K562 (cell line): ENCODE data around the gene PLPP1. TPM values are rescaled to one million over a fixed set of nuclear protein-coding genes. Genes with fewer than 3 reads are reported as not detected.

Source experiments
- ATAC-seq: fragments of 200-7000 bp; cut with Tn5 transposase; 3 replicates; pipeline ENCODE4 v1.9.1; 2020; ENCODE audit warnings: moderate library complexity
- BruUV-seq: library from RNA; stranded (reverse); fragments of 400-500 nt; replicated peaks from 2 replicates; lab custom pipeline; 2021; lab: Mats Ljungman, UMichigan
- CTCF ChIA-PET: fragments of 300-600 bp; formaldehyde crosslinking; extraction: SDS; loops from one replicate; lab custom pipeline; 2021; ENCODE audit warnings: low intra/inter-chr PET ratio; lab: Yijun Ruan, JAX
- POLR2A ChIA-PET: fragments of 300-600, 350-650 bp; sonication (Branson Sonifier 250); formaldehyde crosslinking; extraction: SDS; loops from one replicate; lab custom pipeline; 2021; ENCODE audit warnings: antibody characterized with exemption, inconsistent platforms; lab: Yijun Ruan, JAX
- DNase-seq, 4 experiments: peaks; one replicate each; pipeline versions ENCODE4 v3.0.0 to v3.0.0-alpha.2; 2011 to 2018; ENCODE audit warnings: low spot score in 3 of 4, mixed read lengths in 3 of 4; ENCODE audit errors: extremely low read depth in 1 of 4
- FAIRE-seq: peaks from 2 replicates; lab custom pipeline; 2011; peaks lifted over from hg19 to GRCh38; lab: Jason Lieb, UNC
- H2AFZ ChIP-seq: 2 replicates; pipeline ENCODE4 v1.6.0; 2011; ENCODE audit warnings: low read depth, low read length, control low read depth, inconsistent platforms
- H3K27ac ChIP-seq: fragments of 200-600 bp; 3 replicates; pipeline ENCODE4 v1.8.0; 2011; ENCODE audit warnings: low read depth, mild to moderate bottlenecking, control low read depth, inconsistent platforms, low read length, moderate library complexity, mixed read lengths; ENCODE audit errors: extremely low read depth
- H3K27me3 ChIP-seq, 2 experiments: fragments of 300-600 bp in 1 of 2; 2 replicates in 1 of 2; 3 replicates in 1 of 2; pipeline versions ENCODE4 v1.6.0 to v1.8.0; 2011; ENCODE audit warnings: inconsistent platforms in 2 of 2, low read length in 2 of 2, mild to moderate bottlenecking in 1 of 2, mixed read lengths in 1 of 2, moderate library complexity in 1 of 2; ENCODE audit not compliant: control insufficient read depth in 2 of 2, insufficient read depth in 2 of 2
- H3K36me3 ChIP-seq: fragments of 300-600 bp; 3 replicates; pipeline ENCODE4 v1.8.0; 2011; ENCODE audit warnings: mild to moderate bottlenecking, low read length, inconsistent platforms; ENCODE audit not compliant: control insufficient read depth, insufficient read depth
- H3K4me1 ChIP-seq, 2 experiments: fragments of 200-600 bp in 1 of 2; replicated peaks in 1 of 2; 2 replicates in 1 of 2; 3 replicates in 1 of 2; pipeline versions ENCODE4 v1.5.1 to v1.8.0; 2011; ENCODE audit warnings: inconsistent platforms in 2 of 2, low read length in 2 of 2, mild to moderate bottlenecking in 1 of 2, mixed read lengths in 1 of 2, moderate library complexity in 1 of 2; ENCODE audit not compliant: control insufficient read depth in 2 of 2, insufficient read depth in 2 of 2
- H3K4me2 ChIP-seq: 2 replicates; pipeline ENCODE4 v1.6.1; 2011; ENCODE audit warnings: low read length, control low read depth, inconsistent platforms, mixed read lengths; ENCODE audit not compliant: insufficient read depth
- H3K4me3 ChIP-seq: fragments of 200-600 bp; sonication (generic), shearing (Covaris generic); 2 replicates; pipeline ENCODE4 v1.5.1; 2016; ENCODE audit warnings: control low read depth, inconsistent platforms
- H3K79me2 ChIP-seq: fragments of 200-600 bp; 3 replicates; pipeline ENCODE4 v1.8.0; 2011; ENCODE audit warnings: low read length, inconsistent platforms; ENCODE audit not compliant: control insufficient read depth, insufficient read depth
- H3K9ac ChIP-seq, 2 experiments: 2 replicates each; pipeline versions ENCODE4 v1.6.0 to v1.6.1; 2011; ENCODE audit warnings: low read depth in 2 of 2, low read length in 2 of 2, control low read depth in 1 of 2, inconsistent platforms in 1 of 2, mild to moderate bottlenecking in 1 of 2, mixed read lengths in 1 of 2; ENCODE audit not compliant: insufficient read depth in 1 of 2
- H3K9me1 ChIP-seq: one replicate; pipeline ENCODE4 v1.6.0; 2011; ENCODE audit warnings: inconsistent platforms, mild to moderate bottlenecking, low read length, moderate library complexity; ENCODE audit not compliant: control insufficient read depth, insufficient read depth
- H3K9me3 ChIP-seq: replicated peaks from 2 replicates; pipeline ENCODE4 v1.5.1; 2011; ENCODE audit warnings: low read depth, low read length, inconsistent platforms; ENCODE audit not compliant: control insufficient read depth, insufficient read depth
- H4K20me1 ChIP-seq: replicated peaks from 2 replicates; pipeline ENCODE4 v1.6.1; 2011; ENCODE audit warnings: low read length, inconsistent platforms, mixed read lengths; ENCODE audit not compliant: control insufficient read depth, insufficient read depth
- CEBPG ChIP-seq, 3 experiments: fragments of 200-800 bp in 1 of 3; sonication (Bioruptor generic) in 1 of 3; sonication (generic) in 1 of 3; formaldehyde crosslinking in 1 of 3; IDR thresholded peaks in 2 of 3; conservative IDR thresholded peaks in 1 of 3; 2 replicates each; pipeline versions ENCODE4 v1.6.1 to v1.8.0; 2016 to 2022; ENCODE audit warnings: missing compliant biosample characterization in 2 of 3, missing genetic modification characterization in 2 of 3, mild to moderate bottlenecking in 1 of 3, missing genetic modification reagents in 1 of 3
- GABPB1 ChIP-seq: sonication (generic); formaldehyde crosslinking; IDR thresholded peaks from 2 replicates; pipeline ENCODE4 v1.8.0; 2022; ENCODE audit warnings: mild to moderate bottlenecking, missing genetic modification reagents
- GTF2A2 ChIP-seq: IDR thresholded peaks from 2 replicates; pipeline ENCODE4 v1.6.1; 2016; ENCODE audit warnings: mild to moderate bottlenecking, missing genetic modification characterization, missing compliant biosample characterization
- KHSRP ChIP-seq: fragments of 450-650 bp; IDR thresholded peaks from 2 replicates; pipeline ENCODE4 v1.6.1; 2017
- MAZ ChIP-seq, 2 experiments: fragments of 450-650 bp in 1 of 2; sonication (generic) in 1 of 2; formaldehyde crosslinking; IDR thresholded peaks in 1 of 2; conservative IDR thresholded peaks in 1 of 2; 2 replicates each; pipeline versions ENCODE4 v1.4.0 to v1.5.0; 2020; ENCODE audit warnings: mild to moderate bottlenecking in 1 of 2, missing genetic modification reagents in 1 of 2
- NELFE ChIP-seq: IDR thresholded peaks from 2 replicates; pipeline ENCODE4 v1.6.1; 2011; ENCODE audit warnings: mild to moderate bottlenecking; ENCODE audit not compliant: insufficient read depth, insufficient read length
- TCF3 ChIP-seq: sonication (generic); formaldehyde crosslinking; IDR thresholded peaks from 2 replicates; pipeline ENCODE4 v1.4.0; 2020; ENCODE audit warnings: mild to moderate bottlenecking, missing genetic modification reagents
- ZBTB17 ChIP-seq: fragments of 450-650 bp; formaldehyde crosslinking; IDR thresholded peaks from 2 replicates; pipeline ENCODE4 v1.4.0; 2020; ENCODE audit warnings: mild to moderate bottlenecking
- ZFP30 ChIP-seq: fragments of 250-450 bp; sonication (Bioruptor Pico); IDR thresholded peaks from 2 replicates; pipeline ENCODE4 v1.8.0; 2022; ENCODE audit warnings: moderate library complexity, mild to moderate bottlenecking, inconsistent platforms, borderline replicate concordance
- WGBS: fragments of 100-300 bp; shearing (Covaris generic); methylation state at CpG from one replicate; pipeline ENCODE4 v1.1.6; 2016; ENCODE audit warnings: low coverage, mixed read lengths; ENCODE audit not compliant: insufficient coverage; ENCODE audit errors: missing lambda C conversion rate; 5-methylcytosine and 5-hydroxymethylcytosine counted together
- in situ Hi-C: fragments of 300-500 bp; cut with MboI; formaldehyde crosslinking; loops from 4 replicates; pipeline ENCODE4 v1.15.0; 2018; ENCODE audit warnings: inconsistent platforms, mixed read lengths
- intact Hi-C: fragments of 100-400 bp; cut with micrococcal nuclease; formaldehyde crosslinking; loops from 2 replicates; pipeline ENCODE4 v1.14.2; 2022
- polyA plus RNA-seq, 8 experiments: library from polyadenylated mRNA; depleted of rRNA in 4 of 8; stranded (reverse) in 5 of 8; unstranded in 3 of 8; fragments of >200 nt; fragmentation: Nextera tagmentation in 2 of 8; fragmentation: Illumina TruSeq in 1 of 8; extraction: Ambion mirVana in 2 of 8; extraction: Trizol in 1 of 8; gene quantifications; 2 replicates each; pipeline versions ENCODE4 v1.2.1 to v1.2.3, GENCODE V29; 2011 to 2014; ENCODE audit warnings: inconsistent platforms in 1 of 8, missing spikeins in 1 of 8
- total RNA-seq, 7 experiments: library from RNA; depleted of rRNA in 6 of 7; stranded (reverse); fragments of >200 nt in 6 of 7; fragmentation: Illumina TruSeq in 2 of 7; extraction: Trizol in 2 of 7; gene quantifications; 2 replicates each; pipeline versions ENCODE4 v1.2.1 to v1.2.3, GENCODE V29; 2011 to 2021; ENCODE audit warnings: low replicate concordance in 1 of 7
- TF ChIP-seq, protein P1 (sequence below), 2 experiments: IDR thresholded peaks; 2 replicates each; pipeline ENCODE4 v1.6.1; 2011; ENCODE audit warnings: borderline replicate concordance in 1 of 2, control low read depth in 1 of 2, low read depth in 1 of 2, low read length in 1 of 2, mild to moderate bottlenecking in 1 of 2, mixed read lengths in 1 of 2, moderate library complexity in 1 of 2; ENCODE audit not compliant: insufficient read depth in 1 of 2, insufficient read length in 1 of 2, poor library complexity in 1 of 2, severe bottlenecking in 1 of 2; ENCODE audit errors: extremely low read depth in 1 of 2

PLPP1 gene
- total and polyA plus RNA-seq, 9 of the 15 experiments (the other 6 are each of a cell fraction or from before 2014, with no cell fraction given) = 0.04 to 0.24 (median 0.04) TPM; not detected in 6

DNA sequence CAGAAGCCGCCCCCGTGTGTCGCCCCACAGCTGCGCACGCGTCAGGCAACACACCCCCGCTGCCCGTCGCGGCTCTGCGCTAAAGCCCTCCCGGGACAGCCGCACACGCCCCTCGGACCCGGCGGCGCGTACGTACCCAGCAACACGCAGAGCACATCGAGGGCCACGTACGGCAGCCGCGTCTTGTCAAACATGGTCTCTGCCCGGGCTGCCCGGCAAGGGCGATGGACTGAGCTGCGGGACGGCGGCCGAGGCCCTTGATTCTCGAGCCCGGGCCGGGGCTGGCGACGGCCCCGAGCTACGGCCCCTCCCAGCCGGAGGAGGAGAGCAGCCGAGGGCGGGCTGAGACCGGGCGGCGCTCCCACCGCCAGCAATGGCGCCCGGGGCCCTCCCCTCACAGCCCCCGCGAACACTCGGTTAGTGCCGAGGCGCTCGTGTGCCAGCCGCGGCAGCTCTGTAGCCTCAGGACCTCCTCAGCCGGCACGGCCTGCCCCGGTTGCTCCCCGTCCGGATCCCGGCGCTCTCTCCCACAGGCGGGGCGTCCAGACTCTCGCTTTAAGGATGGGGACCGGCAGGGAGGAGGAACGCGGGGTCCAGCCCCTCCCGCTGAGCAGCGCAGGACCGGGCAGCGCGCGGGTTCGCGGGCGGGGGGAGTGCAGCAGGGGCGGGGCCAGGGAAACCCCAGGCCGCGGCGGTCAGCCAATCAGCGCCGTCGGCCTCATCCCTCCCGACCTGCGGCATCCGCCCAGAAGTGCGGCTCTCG, at the start of gene PLPP1 (continued):
- TF ChIP-seq, protein P1, sequence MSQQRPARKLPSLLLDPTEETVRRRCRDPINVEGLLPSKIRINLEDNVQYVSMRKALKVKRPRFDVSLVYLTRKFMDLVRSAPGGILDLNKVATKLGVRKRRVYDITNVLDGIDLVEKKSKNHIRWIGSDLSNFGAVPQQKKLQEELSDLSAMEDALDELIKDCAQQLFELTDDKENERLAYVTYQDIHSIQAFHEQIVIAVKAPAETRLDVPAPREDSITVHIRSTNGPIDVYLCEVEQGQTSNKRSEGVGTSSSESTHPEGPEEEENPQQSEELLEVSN (IDR thresholded peaks at IDR 0.05; ENCODE audit: borderline replicate concordance in 1 of 2, extremely low read depth in 1 of 2, insufficient read depth in 1 of 2, insufficient read length in 1 of 2, low read depth in 1 of 2, low read length in 1 of 2, poor library complexity in 1 of 2, severe bottlenecking in 1 of 2) = no peak
- no peak for TF ChIP-seq GABPB1
- TF ChIP-seq MAZ (CRISPR knock-in tag; conservative IDR thresholded peaks at IDR 0.05 in 1 of 2, IDR thresholded peaks at IDR 0.05 in 1 of 2) = peak; percentile 51 to 54; a peak in 3 of 4 replicates
- no peak for TF ChIP-seq GTF2A2 (tag)
- TF ChIP-seq ZFP30 (CRISPR knock-in tag) = no peak
- no peak for TF ChIP-seq TCF3 (CRISPR knock-in tag)
- TF ChIP-seq KHSRP = no peak
- TF ChIP-seq, all 486 proteins: peak for 12

DNA sequence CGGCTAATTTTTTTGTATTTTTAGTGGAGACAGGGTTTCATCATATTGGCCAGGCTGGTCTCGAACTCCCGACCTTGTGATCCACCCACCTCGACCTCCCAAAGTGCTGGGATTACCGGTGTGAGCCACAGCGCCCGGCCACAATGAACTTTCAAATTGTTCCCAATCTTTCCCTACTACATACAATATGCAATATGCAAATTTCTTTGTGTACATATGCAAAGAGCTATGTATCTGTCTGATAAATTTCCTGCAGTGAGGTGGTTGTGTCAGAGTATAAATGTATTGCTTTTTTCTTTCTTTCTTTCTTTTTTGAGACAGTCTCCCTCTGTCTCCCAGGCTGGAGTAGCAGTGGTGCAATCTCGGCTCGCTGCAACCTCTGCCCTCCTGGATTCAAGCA, 48.8 kb upstream of the PLPP1 start:
- peaks cover 0 to 5% of the 10 kb centered on the region in 2 experiments; a peak in 1 of 5 replicates for H3K27me3 ChIP-seq
- no peaks in the 10 kb centered on the region for H3K9me3 ChIP-seq
- no peak for TF ChIP-seq NELFE
- TF ChIP-seq CEBPG (CRISPR knock-in tag; IDR thresholded peaks at IDR 0.05) = no peak
- peak; percentile 48 to 64; a peak in 3 of 4 replicates for TF ChIP-seq CEBPG (tag; conservative IDR thresholded peaks at IDR 0.05 in 1 of 2, IDR thresholded peaks at IDR 0.05 in 1 of 2)
- no peak for TF ChIP-seq ZBTB17 (CRISPR knock-in tag)
- TF ChIP-seq, all 486 proteins: peak for 1
- 4% methylated on average over 9 of the region's 9 CpGs for WGBS
- H3K4me1 ChIP-seq = no peaks in the 10 kb centered on the region
- no peak for FAIRE-seq
- H3K79me2 ChIP-seq = no peaks in the 10 kb centered on the region
- H3K36me3 ChIP-seq = no peaks in the 10 kb centered on the region
- ChIA-PET CTCF (no interaction called here), POLR2A (no interaction called here)
- no peak overlapping the region for H3K4me2 ChIP-seq
- no peaks in the 10 kb centered on the region for H3K9me1 ChIP-seq
- no TSS peak for BruUV-seq
- no peak for ATAC-seq
- H4K20me1 ChIP-seq = no peaks in the 10 kb centered on the region
- no peak overlapping the region for H2AFZ ChIP-seq
- no peak overlapping the region for H3K4me3 ChIP-seq
- DNase-seq = no peak
- in situ Hi-C loops = no loop called here
- intact Hi-C loops = no loop called here
- no peak overlapping the region for H3K27ac ChIP-seq
- H3K9ac ChIP-seq = no peak overlapping the region
